Measurements from ENCODE around the gene UBE4A.

- TF ChIP-seq CREB1 (IDR thresholded peaks at IDR 0.05; ENCODE audit: low read depth) (no peak), TAF1 (IDR thresholded peaks at IDR 0.05; ENCODE audit: low read depth) (no peak), EP300 (IDR thresholded peaks at IDR 0.05; ENCODE audit: borderline replicate concordance) (no peak), CEBPB (IDR thresholded peaks at IDR 0.05) (no peak), REST (IDR thresholded peaks at IDR 0.05; ENCODE audit: low read depth) (no peak), MAX (IDR thresholded peaks at IDR 0.05) (no peak), RAD21 (IDR thresholded peaks at IDR 0.05; ENCODE audit: low read depth) (no peak), TEAD4 (IDR thresholded peaks at IDR 0.05) (no peak), YY1 (IDR thresholded peaks at IDR 0.05; ENCODE audit: low read depth) (no peak), EGR1 (IDR thresholded peaks at IDR 0.05) (no peak)
These were observed 18.1 kb upstream of the UBE4A start for GRCh38 chr11:118341261-118341660.

Data from Ishikawa (cell line).